ENCODE measurements around the gene MINK1. TPM values are rescaled to one million over a fixed set of nuclear protein-coding genes. Genes with fewer than 3 reads are reported as not detected.

Gene MINK1
- total RNA-seq, 1 experiment from 2014 or later, result 105 TPM

DNA sequence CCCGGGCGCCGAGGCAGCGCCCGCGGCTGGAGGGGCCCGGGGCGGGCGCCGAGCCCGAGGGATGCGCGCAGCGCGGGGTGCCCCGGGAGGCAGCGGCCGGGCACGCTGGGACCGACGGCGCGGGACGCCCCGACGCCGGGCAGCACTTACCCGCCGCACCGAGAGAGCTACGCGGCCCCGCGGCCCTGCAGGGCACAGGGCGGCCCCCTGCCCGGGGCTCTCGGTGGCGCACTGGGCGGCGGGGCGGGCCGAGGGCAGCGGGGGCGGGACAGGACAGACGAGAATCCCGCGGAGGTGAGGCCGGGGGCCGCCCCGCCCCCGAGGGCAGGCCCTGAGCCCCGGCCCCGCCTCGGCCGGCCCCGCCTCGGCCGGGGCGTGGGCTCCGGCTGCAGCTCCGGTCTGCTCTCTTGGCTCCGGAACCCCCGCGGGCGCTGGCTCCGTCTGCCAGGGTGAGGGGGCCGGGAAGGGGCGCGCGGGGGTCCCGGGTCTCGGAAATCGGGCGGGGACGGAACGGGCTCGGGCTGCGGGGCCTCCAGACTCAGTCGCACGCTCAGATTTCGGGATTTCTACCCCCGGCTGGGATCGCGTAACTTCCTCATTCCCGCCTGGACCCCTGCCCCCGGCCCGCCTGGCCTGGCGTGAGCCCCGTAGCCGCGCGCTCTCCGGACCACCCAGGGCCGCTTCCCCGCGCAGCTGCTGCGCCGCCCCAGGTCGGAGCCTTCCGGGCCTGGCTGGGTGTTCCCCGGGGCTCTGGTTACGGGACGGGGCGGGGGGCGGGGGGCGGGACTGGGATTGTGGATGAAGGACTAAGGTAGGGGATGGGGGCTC, 26.1 kb upstream of the MINK1 start, which contains the start of gene PLD2 (continued):
- TF ChIP-seq, protein P1, sequence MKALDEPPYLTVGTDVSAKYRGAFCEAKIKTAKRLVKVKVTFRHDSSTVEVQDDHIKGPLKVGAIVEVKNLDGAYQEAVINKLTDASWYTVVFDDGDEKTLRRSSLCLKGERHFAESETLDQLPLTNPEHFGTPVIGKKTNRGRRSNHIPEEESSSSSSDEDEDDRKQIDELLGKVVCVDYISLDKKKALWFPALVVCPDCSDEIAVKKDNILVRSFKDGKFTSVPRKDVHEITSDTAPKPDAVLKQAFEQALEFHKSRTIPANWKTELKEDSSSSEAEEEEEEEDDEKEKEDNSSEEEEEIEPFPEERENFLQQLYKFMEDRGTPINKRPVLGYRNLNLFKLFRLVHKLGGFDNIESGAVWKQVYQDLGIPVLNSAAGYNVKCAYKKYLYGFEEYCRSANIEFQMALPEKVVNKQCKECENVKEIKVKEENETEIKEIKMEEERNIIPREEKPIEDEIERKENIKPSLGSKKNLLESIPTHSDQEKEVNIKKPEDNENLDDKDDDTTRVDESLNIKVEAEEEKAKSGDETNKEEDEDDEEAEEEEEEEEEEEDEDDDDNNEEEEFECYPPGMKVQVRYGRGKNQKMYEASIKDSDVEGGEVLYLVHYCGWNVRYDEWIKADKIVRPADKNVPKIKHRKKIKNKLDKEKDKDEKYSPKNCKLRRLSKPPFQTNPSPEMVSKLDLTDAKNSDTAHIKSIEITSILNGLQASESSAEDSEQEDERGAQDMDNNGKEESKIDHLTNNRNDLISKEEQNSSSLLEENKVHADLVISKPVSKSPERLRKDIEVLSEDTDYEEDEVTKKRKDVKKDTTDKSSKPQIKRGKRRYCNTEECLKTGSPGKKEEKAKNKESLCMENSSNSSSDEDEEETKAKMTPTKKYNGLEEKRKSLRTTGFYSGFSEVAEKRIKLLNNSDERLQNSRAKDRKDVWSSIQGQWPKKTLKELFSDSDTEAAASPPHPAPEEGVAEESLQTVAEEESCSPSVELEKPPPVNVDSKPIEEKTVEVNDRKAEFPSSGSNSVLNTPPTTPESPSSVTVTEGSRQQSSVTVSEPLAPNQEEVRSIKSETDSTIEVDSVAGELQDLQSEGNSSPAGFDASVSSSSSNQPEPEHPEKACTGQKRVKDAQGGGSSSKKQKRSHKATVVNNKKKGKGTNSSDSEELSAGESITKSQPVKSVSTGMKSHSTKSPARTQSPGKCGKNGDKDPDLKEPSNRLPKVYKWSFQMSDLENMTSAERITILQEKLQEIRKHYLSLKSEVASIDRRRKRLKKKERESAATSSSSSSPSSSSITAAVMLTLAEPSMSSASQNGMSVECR (CRISPR knock-in tag; IDR thresholded peaks at IDR 0.05; ENCODE audit: borderline replicate concordance), result no peak; the same call in 1 of the 2 replicates
- TF ChIP-seq HMGXB4 (CRISPR knock-in tag; IDR thresholded peaks at IDR 0.05) (no peak), ZNF423 (CRISPR knock-in tag; IDR thresholded peaks at IDR 0.05) (no peak; the same call in 1 of the 2 replicates), TP53 (CRISPR knock-in tag; IDR thresholded peaks at IDR 0.05) (0 out of 2 replicates have a peak, but pooled peaks have one; percentile 11), ZNF671 (CRISPR knock-in tag; IDR thresholded peaks at IDR 0.05) (no peak), ZNF317 (CRISPR knock-in tag; IDR thresholded peaks at IDR 0.05; ENCODE audit: borderline replicate concordance, low read depth) (no peak), NR1H2 (CRISPR knock-in tag; IDR thresholded peaks at IDR 0.05) (no peak), ZNF416 (CRISPR knock-in tag; IDR thresholded peaks at IDR 0.05) (0 out of 2 replicates have a peak, but pooled peaks have one; percentile 37), ZNF425 (CRISPR knock-in tag; conservative IDR thresholded peaks at IDR 0.05) (no peak)
- TF ChIP-seq, protein P2, sequence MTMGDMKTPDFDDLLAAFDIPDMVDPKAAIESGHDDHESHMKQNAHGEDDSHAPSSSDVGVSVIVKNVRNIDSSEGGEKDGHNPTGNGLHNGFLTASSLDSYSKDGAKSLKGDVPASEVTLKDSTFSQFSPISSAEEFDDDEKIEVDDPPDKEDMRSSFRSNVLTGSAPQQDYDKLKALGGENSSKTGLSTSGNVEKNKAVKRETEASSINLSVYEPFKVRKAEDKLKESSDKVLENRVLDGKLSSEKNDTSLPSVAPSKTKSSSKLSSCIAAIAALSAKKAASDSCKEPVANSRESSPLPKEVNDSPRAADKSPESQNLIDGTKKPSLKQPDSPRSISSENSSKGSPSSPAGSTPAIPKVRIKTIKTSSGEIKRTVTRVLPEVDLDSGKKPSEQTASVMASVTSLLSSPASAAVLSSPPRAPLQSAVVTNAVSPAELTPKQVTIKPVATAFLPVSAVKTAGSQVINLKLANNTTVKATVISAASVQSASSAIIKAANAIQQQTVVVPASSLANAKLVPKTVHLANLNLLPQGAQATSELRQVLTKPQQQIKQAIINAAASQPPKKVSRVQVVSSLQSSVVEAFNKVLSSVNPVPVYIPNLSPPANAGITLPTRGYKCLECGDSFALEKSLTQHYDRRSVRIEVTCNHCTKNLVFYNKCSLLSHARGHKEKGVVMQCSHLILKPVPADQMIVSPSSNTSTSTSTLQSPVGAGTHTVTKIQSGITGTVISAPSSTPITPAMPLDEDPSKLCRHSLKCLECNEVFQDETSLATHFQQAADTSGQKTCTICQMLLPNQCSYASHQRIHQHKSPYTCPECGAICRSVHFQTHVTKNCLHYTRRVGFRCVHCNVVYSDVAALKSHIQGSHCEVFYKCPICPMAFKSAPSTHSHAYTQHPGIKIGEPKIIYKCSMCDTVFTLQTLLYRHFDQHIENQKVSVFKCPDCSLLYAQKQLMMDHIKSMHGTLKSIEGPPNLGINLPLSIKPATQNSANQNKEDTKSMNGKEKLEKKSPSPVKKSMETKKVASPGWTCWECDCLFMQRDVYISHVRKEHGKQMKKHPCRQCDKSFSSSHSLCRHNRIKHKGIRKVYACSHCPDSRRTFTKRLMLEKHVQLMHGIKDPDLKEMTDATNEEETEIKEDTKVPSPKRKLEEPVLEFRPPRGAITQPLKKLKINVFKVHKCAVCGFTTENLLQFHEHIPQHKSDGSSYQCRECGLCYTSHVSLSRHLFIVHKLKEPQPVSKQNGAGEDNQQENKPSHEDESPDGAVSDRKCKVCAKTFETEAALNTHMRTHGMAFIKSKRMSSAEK (CRISPR knock-in tag; IDR thresholded peaks at IDR 0.05; ENCODE audit: borderline replicate concordance), result no peak
- TF ChIP-seq, protein P3, sequence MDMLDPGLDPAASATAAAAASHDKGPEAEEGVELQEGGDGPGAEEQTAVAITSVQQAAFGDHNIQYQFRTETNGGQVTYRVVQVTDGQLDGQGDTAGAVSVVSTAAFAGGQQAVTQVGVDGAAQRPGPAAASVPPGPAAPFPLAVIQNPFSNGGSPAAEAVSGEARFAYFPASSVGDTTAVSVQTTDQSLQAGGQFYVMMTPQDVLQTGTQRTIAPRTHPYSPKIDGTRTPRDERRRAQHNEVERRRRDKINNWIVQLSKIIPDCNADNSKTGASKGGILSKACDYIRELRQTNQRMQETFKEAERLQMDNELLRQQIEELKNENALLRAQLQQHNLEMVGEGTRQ (CRISPR knock-in tag; IDR thresholded peaks at IDR 0.05), result no peak

Measured in WTC11 (cell line).